BLaER1 treated with 17β-estradiol and CSF1 and Interleukin-3, amounts not matched to agents 10 nM and 100 nM (cell line): Measurements from ENCODE around the gene PKD1L1.
A peak's percentile ranks its signal among the peaks of the same experiment; 100 is the strongest.

Experiments used
- H3K27ac ChIP-seq, 11 experiments: shearing (Covaris generic); formaldehyde crosslinking; 2 replicates each; pipeline ENCODE4 v1.8.1; 2022
- H3K27me3 ChIP-seq, 11 experiments: shearing (Covaris generic); formaldehyde crosslinking; 2 replicates each; pipeline ENCODE4 v1.8.1; 2022
- H3K36me3 ChIP-seq, 11 experiments: shearing (Covaris generic); formaldehyde crosslinking; 2 replicates each; pipeline ENCODE4 v1.8.1; 2022
- H3K4me1 ChIP-seq, 10 experiments: shearing (Covaris generic); formaldehyde crosslinking; 2 replicates each; pipeline ENCODE4 v1.8.1; 2022
- H3K4me2 ChIP-seq, 11 experiments: shearing (Covaris generic); formaldehyde crosslinking; 2 replicates each; pipeline ENCODE4 v1.8.1; 2022
- H3K4me3 ChIP-seq, 10 experiments: shearing (Covaris generic); formaldehyde crosslinking; 2 replicates each; pipeline ENCODE4 v1.8.1; 2022
- H3K9ac ChIP-seq, 11 experiments: shearing (Covaris generic); formaldehyde crosslinking; 2 replicates each; pipeline ENCODE4 v1.8.1; 2022
- H3K9me3 ChIP-seq, 11 experiments: shearing (Covaris generic); formaldehyde crosslinking; replicated peaks in 1 of 11; 2 replicates each; pipeline ENCODE4 v1.8.1; 2022
- H4K20me1 ChIP-seq, 11 experiments: shearing (Covaris generic); formaldehyde crosslinking; 2 replicates each; pipeline ENCODE4 v1.8.1; 2022
- Cebpa-rat ChIP-seq, 11 experiments: shearing (Covaris generic); IDR thresholded peaks; 2 replicates each; pipeline ENCODE4 v1.8.1; 2022

The PKD1L1 gene

DNA sequence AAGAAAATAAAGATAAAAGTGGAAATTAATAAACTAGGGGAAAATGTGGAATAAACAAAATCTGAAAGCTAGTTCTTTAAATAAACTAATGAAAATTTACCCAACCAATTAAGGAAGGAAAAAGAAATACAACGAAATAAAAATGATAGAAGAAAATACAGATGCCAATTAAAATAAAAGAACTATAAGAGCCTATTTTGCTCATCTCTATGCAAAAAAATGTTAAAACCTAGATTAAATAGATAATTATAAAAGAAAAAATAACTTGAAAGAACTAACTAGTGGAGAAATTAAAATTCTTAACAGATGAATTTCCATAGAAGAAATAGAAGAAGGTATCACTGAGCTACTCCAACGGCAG, 32.7 kb downstream of the PKD1L1 start:
- Histone ChIP-seq H3K4me3 (no peak overlapping the region), H3K9ac (no peak overlapping the region), H4K20me1 (no peaks in the 10 kb centered on the region), H3K4me2 (no peak overlapping the region), H3K4me1 (peaks cover 6 to 11% (median 10%) of the 10 kb centered on the region in 10 experiments; a peak in 16 of 20 replicates), H3K27me3 (no peaks in the 10 kb centered on the region), H3K9me3 (peaks cover 0 to 16% (median 3%) of the 10 kb centered on the region in 11 experiments; a peak in 5 of 22 replicates), H3K27ac (no peak overlapping the region), H3K36me3 (no peaks in the 10 kb centered on the region)
- no peak for TF ChIP-seq Cebpa-rat (IDR thresholded peaks at IDR 0.05)

GRCh38 chr7:47914717-47915615, 33.3 kb downstream of the PKD1L1 start:
- Histone ChIP-seq H3K27ac (no peak overlapping the region), H3K36me3 (no peaks in the 10 kb centered on the region), H3K9ac (0 out of 22 replicates have a peak overlapping the region, but pooled peaks of 1 of the 11 experiments have one; percentile 26), H3K9me3 (peaks cover 0 to 13% (median 3%) of the 10 kb centered on the region in 11 experiments; a peak in 4 of 22 replicates), H3K4me1 (peaks cover 6 to 11% (median 10%) of the 10 kb centered on the region in 10 experiments; a peak in 16 of 20 replicates), H3K27me3 (no peaks in the 10 kb centered on the region), H3K4me3 (no peak overlapping the region), H3K4me2 (peak overlapping the region; percentile 22 to 51 (median 32); a peak in 21 of 22 replicates), H4K20me1 (no peaks in the 10 kb centered on the region)
- TF ChIP-seq Cebpa-rat (IDR thresholded peaks at IDR 0.05): no peak

- H3K9ac ChIP-seq: no peak overlapping the region
- no peak overlapping the region for H3K27ac ChIP-seq
- H3K4me3 ChIP-seq: no peak overlapping the region
- H3K36me3 ChIP-seq: no peaks in the 10 kb centered on the region
- H3K9me3 ChIP-seq: peaks cover 0 to 4% (median 0%) of the 10 kb centered on the region in 11 experiments; a peak in 1 of 22 replicates
- peaks cover 6 to 11% (median 10%) of the 10 kb centered on the region in 10 experiments; a peak in 16 of 20 replicates for H3K4me1 ChIP-seq
- H4K20me1 ChIP-seq: no peaks in the 10 kb centered on the region
- no peak overlapping the region for H3K4me2 ChIP-seq
- TF ChIP-seq Cebpa-rat (IDR thresholded peaks at IDR 0.05): no peak
- no peaks in the 10 kb centered on the region for H3K27me3 ChIP-seq
Measured at GRCh38 chr7:47912332-47912731, 35.9 kb downstream of the PKD1L1 start.

GRCh38 chr7:47908720-47909119, 39.5 kb downstream of the PKD1L1 start:
- no peaks in the 10 kb centered on the region for H3K36me3 ChIP-seq
- no peak overlapping the region for H3K4me3 ChIP-seq
- no peak for TF ChIP-seq Cebpa-rat (IDR thresholded peaks at IDR 0.05)
- no peaks in the 10 kb centered on the region for H3K9me3 ChIP-seq
- H4K20me1 ChIP-seq: no peaks in the 10 kb centered on the region
- no peaks in the 10 kb centered on the region for H3K4me1 ChIP-seq
- no peak overlapping the region for H3K9ac ChIP-seq
- H3K4me2 ChIP-seq: no peak overlapping the region
- no peak overlapping the region for H3K27ac ChIP-seq
- no peaks in the 10 kb centered on the region for H3K27me3 ChIP-seq

- no peak for TF ChIP-seq Cebpa-rat (IDR thresholded peaks at IDR 0.05)
- H3K27me3 ChIP-seq: no peaks in the 10 kb centered on the region
- H4K20me1 ChIP-seq: no peaks in the 10 kb centered on the region
- H3K4me2 ChIP-seq: no peak overlapping the region
- H3K9ac ChIP-seq: no peak overlapping the region
- no peaks in the 10 kb centered on the region for H3K4me1 ChIP-seq
- no peak overlapping the region for H3K27ac ChIP-seq
- no peak overlapping the region for H3K4me3 ChIP-seq
- H3K36me3 ChIP-seq: no peaks in the 10 kb centered on the region
- no peaks in the 10 kb centered on the region for H3K9me3 ChIP-seq
Measured at GRCh38 chr7:47907981-47908616, 40.2 kb downstream of the PKD1L1 start.

GRCh38 chr7:47906883-47907282, 41.4 kb downstream of the PKD1L1 start:
- H3K9ac ChIP-seq: no peak overlapping the region
- H3K9me3 ChIP-seq: no peaks in the 10 kb centered on the region
- no peaks in the 10 kb centered on the region for H4K20me1 ChIP-seq
- no peaks in the 10 kb centered on the region for H3K36me3 ChIP-seq
- no peaks in the 10 kb centered on the region for H3K27me3 ChIP-seq
- no peak overlapping the region for H3K27ac ChIP-seq
- H3K4me1 ChIP-seq: no peaks in the 10 kb centered on the region
- no peak overlapping the region for H3K4me2 ChIP-seq
- H3K4me3 ChIP-seq: no peak overlapping the region
- no peak for TF ChIP-seq Cebpa-rat (IDR thresholded peaks at IDR 0.05)

DNA sequence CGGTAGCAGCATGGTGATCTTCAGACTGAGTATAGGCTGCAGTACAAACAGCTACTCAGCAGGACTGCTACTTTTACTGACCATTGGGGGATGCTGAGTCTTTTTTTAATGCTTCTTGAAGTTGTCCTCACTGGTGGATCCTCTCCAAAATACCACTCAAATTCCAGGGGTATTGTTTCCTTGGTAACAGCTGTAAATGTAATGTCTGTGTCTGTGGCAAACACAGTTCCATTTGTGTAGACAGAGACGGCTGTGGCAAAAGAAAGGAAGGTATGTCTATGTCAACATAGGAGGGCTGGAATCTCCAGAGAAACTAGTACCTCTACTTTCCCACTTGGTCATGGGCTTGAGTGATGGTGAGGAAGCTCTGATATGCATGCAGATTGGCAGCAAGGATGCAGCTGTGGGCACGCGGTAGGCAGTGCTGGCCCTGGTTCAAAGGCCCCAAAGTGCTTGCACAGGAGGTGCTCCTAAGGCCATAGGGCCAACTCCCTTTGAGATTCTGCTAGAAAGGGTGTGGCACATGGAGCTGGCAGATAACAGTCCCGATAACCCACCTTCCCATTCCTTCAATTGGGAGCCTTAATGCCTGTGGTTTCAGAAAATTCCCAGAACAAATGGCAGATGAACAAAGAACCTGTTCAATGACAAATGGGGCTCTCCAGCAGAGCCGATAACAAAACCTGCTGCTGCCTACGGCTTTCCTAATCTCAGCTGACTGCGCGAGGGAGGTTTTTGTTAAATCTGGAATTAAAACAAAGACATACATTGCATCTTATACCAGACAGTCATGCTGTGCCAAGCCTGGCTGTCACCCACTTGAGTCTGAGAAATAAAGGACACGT, 43.0 kb downstream of the PKD1L1 start:
- no peaks in the 10 kb centered on the region for H3K9me3 ChIP-seq
- H3K9ac ChIP-seq: no peak overlapping the region
- H3K4me3 ChIP-seq: no peak overlapping the region
- no peaks in the 10 kb centered on the region for H4K20me1 ChIP-seq
- no peak overlapping the region for H3K27ac ChIP-seq
- H3K36me3 ChIP-seq: no peaks in the 10 kb centered on the region
- no peak for TF ChIP-seq Cebpa-rat (IDR thresholded peaks at IDR 0.05)
- H3K4me1 ChIP-seq: no peaks in the 10 kb centered on the region
- no peak overlapping the region for H3K4me2 ChIP-seq
- no peaks in the 10 kb centered on the region for H3K27me3 ChIP-seq

DNA sequence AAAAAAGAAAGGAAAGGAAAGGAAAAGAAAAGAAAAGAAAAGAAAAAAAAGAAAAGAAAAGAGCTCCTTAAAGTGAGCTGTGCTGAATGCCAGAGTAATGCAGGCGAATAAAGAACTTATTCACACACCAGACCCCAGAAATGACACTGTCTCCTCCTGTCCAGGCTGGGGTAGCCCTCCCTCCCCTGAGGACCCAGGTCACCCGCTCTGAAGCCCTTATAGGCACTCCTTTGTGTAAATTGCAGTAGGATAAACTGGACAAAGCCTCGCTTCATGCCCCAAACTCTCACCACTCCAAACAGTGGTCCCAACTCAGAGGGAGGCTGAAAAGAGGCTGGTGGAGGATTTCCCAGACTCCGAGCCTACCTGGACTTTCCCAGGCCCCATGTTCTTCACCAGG, 46.3 kb downstream of the PKD1L1 start:
- Histone ChIP-seq H3K4me2 (no peak overlapping the region), H3K36me3 (no peaks in the 10 kb centered on the region), H3K27ac (no peak overlapping the region), H3K27me3 (no peaks in the 10 kb centered on the region), H3K9ac (no peak overlapping the region), H4K20me1 (no peaks in the 10 kb centered on the region), H3K9me3 (no peaks in the 10 kb centered on the region), H3K4me3 (no peak overlapping the region), H3K4me1 (no peaks in the 10 kb centered on the region)
- TF ChIP-seq Cebpa-rat (IDR thresholded peaks at IDR 0.05): no peak

DNA sequence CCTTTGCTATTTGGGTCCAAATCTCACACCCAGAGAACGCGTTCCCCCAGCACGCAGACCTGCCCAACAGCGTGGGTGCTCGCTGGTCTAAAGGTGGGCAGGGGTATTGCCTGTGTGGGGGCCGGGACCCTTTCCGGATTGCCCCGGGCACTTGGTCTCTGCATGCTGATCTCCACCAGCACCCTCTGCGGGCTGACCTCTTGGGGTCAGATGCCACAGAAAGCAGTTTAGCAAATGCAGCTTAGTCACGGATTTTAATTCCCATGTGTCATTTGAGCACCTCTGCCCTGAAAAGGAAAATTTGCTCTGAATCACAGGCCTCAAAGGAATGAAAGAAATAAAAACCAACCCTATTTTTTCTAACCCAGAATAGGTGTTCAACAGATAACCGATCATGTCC, 46.7 kb downstream of the PKD1L1 start:
- Histone ChIP-seq H3K4me2 (no peak overlapping the region), H3K36me3 (no peaks in the 10 kb centered on the region), H4K20me1 (no peaks in the 10 kb centered on the region), H3K9me3 (no peaks in the 10 kb centered on the region), H3K4me3 (no peak overlapping the region), H3K4me1 (no peaks in the 10 kb centered on the region), H3K9ac (no peak overlapping the region), H3K27me3 (no peaks in the 10 kb centered on the region), H3K27ac (no peak overlapping the region)
- no peak for TF ChIP-seq Cebpa-rat (IDR thresholded peaks at IDR 0.05)
